Esophagus (tissue), 2 donors: ENCODE measurements around the gene GKAP1. TPM values are rescaled to one million over a fixed set of nuclear protein-coding genes. Genes with fewer than 3 reads are reported as not detected.
"Not testable (repeated sequence)": the region's sequence is repeated elsewhere in the genome, so short reads cannot be mapped to it uniquely, and the experiment has no call there.

Experiments
- H3K27ac ChIP-seq, 2 donors: one replicate each; pipeline ENCODE4 v1.5.1; 2013; ENCODE audit warnings: low read depth in 2 of 2, mild to moderate bottlenecking in 2 of 2, inconsistent platforms in 1 of 2, low read length in 1 of 2, moderate library complexity in 1 of 2
- H3K27me3 ChIP-seq, 2 donors: one replicate each; pipeline ENCODE4 v1.6.1; 2013; ENCODE audit warnings: low read length in 2 of 2, control low read depth in 1 of 2, mild to moderate bottlenecking in 1 of 2; ENCODE audit not compliant: insufficient read depth in 2 of 2, control insufficient read depth in 1 of 2
- H3K36me3 ChIP-seq, 2 donors: one replicate each; pipeline ENCODE4 v1.6.1; 2013; ENCODE audit warnings: low read length in 1 of 2; ENCODE audit not compliant: control insufficient read depth in 2 of 2, insufficient read depth in 2 of 2
- H3K4me1 ChIP-seq, 2 donors: one replicate each; pipeline ENCODE4 v1.6.1; 2013; ENCODE audit warnings: low read length in 1 of 2; ENCODE audit not compliant: control insufficient read depth in 2 of 2, insufficient read depth in 2 of 2
- H3K4me3 ChIP-seq, 2 donors: one replicate each; pipeline ENCODE4 v1.5.1; 2013; ENCODE audit warnings: low read length in 2 of 2, mild to moderate bottlenecking in 2 of 2, low read depth in 1 of 2, moderate library complexity in 1 of 2
- H3K9me3 ChIP-seq, 2 donors: one replicate each; pipeline ENCODE4 v1.6.1; 2013; ENCODE audit warnings: mild to moderate bottlenecking in 2 of 2, low read depth in 1 of 2, low read length in 1 of 2, moderate library complexity in 1 of 2; ENCODE audit not compliant: control insufficient read depth in 2 of 2, insufficient read depth in 1 of 2
- WGBS, 2 donors: extraction: QIAGEN DNeasy Blood & Tissue Kit; methylation state at CpG; one replicate each; pipeline ENCODE4 v1.1.7; 2013; 5-methylcytosine and 5-hydroxymethylcytosine counted together
- polyA plus RNA-seq, 2 donors: library from polyadenylated mRNA; stranded (reverse); fragments of 200-250 nt; gene quantifications; one replicate each; pipeline ENCODE4 v1.2.3, GENCODE V29; 2013
- donor health status: healthy with polysubstance abuse.
- donor health status: Bipolar disorder and iron deficiency.

The GKAP1 gene
- polyA plus RNA-seq, result 1 to 10 TPM; 2.3 to 4.0 TPM

DNA sequence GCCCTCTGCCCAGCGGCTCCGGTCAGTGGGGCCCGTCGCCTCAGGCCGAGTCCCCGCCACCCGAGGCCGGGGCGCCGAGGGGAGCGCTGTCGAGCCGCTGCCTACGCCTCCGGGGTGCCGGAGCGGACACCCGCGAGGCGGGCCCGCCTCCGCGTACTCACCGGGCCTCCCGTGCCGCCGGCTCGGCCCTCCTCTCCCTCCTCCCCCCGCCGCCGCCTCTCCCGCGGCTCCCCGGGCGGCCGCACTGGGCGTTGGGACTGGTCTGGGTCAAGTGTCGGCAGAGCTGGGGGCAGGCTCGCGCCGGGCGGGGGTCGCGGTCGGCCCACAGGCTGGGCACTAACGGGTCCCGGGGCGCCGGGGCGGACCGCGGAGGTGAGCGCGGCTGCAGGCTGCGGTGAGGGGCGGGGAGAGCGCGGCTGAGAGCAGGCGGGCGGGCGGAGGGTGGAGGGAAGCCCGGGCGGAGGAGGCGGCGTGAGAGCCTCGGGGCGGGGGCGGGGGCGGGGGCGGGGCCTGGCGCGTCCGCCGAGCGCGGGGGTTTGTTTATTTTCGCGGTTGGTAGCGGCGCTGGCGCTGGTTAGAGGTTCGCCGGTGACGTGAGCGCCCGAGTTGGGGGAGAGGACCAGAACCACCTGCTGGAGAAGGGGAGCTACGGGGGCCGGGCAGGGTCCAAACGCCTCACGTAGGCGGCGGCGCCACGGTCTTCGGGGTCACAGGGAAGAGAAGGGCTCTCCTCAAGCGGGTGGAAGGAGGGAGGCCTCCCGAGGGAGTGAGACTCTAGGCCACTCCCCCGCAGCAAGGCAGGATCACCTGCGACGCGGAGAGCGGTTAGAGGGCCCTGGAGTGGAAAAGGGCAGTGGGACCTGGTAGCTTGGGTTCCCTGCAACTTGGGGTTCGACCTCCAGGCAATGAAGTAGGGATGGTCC is at the start of gene GKAP1:
Gene GKAP1 (minus strand): TSS at position 414 of the 923 bp plus-strand sequence. CDS start 11,252 bp downstream, outside the sequence.
- not testable (repeated sequence) for H3K4me1 ChIP-seq, H3K27me3 ChIP-seq, H3K36me3 ChIP-seq, H3K9me3 ChIP-seq
- WGBS, 2 donors, result 0 to 1% methylated on average over 56 to 103 of the region's 103 CpGs
- peak within 1 kb of the TSS; percentile 70 to 71 for H3K4me3 ChIP-seq
- peak within 1 kb of the TSS; percentile 70 to 85 for H3K27ac ChIP-seq

DNA sequence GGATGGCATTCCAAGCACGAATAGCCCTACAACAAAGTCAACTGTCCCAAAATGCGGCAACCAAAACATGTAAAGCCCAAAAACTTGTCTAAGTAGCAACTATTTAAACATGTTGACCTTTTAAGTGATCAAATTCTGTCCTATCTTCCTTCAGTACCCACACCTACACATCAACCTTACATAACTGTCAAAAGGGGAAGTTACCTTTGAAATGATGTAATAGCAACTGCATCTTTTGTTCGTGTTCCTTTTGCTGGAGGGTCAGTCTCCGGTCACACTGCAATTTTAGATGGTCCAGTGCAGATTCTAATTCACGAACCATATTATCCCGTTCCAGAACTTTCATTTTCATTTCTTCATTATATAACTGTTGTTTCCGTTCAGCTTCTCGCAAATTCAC is 32.3 kb upstream of the GKAP1 start:
- H3K9me3 ChIP-seq, H3K27me3 ChIP-seq, H3K27ac ChIP-seq, H3K4me1 ChIP-seq, H3K4me3 ChIP-seq, H3K36me3 ChIP-seq: not testable (repeated sequence)
- WGBS, 2 donors, result 94% methylated on average over 8 of the region's 8 CpGs

DNA sequence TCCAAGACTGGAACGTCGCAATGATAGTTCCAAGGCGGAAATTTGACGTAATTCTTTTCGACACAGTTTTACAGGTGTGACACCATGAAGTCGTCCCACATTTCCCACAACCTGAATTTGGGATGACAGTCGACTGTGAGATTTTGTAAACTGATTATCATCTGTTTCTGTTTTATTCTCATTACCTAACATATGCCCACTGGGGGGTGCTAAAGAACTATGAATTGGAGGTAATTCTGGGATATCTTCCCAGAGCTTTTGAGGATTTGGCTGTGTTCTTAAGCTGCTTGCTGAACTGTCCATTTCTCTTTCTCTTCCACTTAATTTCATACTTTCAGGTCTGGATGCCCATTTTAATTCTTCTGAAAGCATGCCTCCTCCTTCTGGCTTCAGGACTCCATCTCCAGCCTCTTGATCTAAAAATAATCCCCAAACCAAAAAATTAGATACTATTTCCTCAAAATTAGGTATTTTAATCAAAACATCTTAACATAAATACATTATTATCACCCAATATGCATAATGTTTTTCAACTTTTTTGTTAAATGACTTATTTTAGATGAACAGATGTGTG is 19.6 kb upstream of the GKAP1 start:
- not testable (repeated sequence) for H3K9me3 ChIP-seq, H3K27ac ChIP-seq, H3K27me3 ChIP-seq, H3K36me3 ChIP-seq, H3K4me3 ChIP-seq, H3K4me1 ChIP-seq
- 69 to 73% methylated on average over 5 to 7 of the region's 7 CpGs for WGBS, 2 donors

DNA sequence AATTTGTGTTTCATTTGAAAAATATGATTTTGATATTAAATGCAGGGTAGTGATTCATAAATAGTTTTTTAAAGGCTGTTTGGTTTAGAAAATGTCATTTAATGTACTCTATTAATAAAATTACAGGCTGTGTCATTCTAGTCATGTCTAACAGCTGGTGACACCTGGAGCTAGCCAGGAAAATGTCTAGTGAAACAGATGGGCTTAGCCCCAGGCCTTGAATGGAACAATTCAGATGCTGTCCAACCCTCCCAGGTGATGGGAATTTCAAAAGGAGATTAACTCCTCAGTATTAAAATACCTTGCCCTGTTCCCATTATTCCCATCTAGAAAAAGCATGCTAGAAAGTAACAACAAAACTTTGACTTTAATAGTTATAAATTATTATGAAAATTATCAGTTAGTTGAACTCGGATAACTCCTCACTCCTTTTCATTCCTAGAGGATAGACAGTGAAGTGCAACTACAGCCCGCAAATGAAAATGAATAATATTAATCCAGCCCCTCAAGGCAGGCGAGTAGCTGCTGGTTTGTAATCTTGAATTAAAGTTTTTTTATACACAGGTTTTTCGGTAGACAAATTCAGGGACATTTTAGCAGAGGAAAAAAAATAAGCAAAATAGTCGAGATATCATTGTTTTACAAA is 13.0 kb upstream of the GKAP1 start:
- not testable (repeated sequence) for H3K4me3 ChIP-seq, H3K36me3 ChIP-seq, H3K4me1 ChIP-seq, H3K9me3 ChIP-seq, H3K27me3 ChIP-seq, H3K27ac ChIP-seq
- 44 to 60% methylated on average over 5 of the region's 5 CpGs for WGBS, 2 donors

DNA sequence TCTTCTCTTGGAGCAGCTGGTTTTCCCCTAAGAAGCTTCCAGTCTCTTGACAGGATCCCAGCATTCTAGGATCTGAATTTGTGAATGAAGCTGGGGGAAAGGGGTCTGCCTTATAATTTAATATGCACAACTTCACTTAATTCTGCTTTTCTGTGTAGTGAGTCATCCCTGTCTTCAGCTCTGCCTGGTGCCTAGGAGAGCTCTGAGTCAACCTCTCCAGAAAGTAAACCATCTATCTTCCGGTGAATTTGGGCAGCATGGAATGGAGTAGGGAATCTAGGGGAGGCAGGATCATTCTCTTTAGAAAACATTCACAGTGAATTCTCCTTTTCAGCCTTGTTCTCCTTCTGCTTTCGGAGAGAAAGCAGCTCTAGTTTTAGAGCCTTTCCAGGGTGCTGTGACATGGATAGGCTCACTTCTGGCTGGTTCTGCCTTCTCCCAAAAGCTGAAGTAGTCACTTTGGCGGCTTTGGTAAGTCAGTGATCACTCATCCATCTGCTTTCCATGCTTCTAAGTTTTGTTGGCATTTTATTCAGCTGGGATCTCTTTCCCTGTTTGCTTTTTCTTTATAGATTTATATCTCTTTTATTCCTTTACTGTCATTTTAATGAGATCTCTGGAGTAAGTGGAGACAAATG is 7.5 kb upstream of the GKAP1 start:
- 84 to 89% methylated on average over 3 of the region's 3 CpGs for WGBS, 2 donors
- H3K27ac ChIP-seq, H3K4me1 ChIP-seq, H3K36me3 ChIP-seq, H3K9me3 ChIP-seq, H3K27me3 ChIP-seq, H3K4me3 ChIP-seq: not testable (repeated sequence)

DNA sequence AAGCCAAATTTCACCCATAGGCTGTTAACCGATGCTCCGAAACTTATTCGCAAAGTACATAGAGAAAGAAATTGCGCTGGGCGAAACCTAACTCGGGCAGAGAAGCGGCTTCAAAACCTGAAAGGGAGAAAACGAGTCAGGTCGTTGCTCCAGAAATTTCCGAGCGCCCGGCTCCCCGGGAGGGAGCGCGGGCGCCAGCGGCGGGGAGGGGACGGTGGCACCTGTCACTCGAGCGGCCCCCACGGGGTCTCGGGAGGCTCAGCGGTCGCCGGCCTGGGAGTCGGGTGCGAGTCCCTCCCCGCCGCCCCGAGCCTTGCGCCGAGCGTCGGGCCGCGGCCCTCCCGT is 586 bp downstream of the GKAP1 start:
- Histone ChIP-seq H3K4me3 (peak overlapping the region; percentile 70 to 71), H3K27ac (peak overlapping the region; percentile 70 to 85)
- not testable (repeated sequence) for H3K36me3 ChIP-seq, H3K9me3 ChIP-seq, H3K27me3 ChIP-seq, H3K4me1 ChIP-seq
- WGBS, 2 donors, result 0 to 1% methylated on average over 18 to 38 of the region's 38 CpGs

DNA sequence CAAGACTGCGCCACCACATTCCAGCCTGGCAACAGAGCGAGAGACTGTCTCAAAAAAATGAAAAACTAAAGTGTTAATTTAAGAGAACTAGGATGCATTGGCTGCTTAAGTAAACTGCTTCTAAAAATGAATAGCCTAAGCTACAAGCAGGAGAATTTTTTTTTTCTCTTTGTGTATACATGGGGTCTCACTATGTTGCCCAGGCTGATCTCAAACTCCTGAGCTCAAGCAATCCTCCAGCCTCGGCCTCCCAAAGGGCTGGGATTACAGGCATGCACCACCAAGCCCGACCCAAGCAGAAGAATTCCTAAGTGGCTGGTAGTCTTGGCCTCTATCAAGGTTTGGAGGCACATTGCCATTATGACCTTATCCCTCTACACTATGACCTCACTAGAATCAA is 2.4 kb downstream of the GKAP1 start:
- WGBS, 2 donors, result 98 to 100% methylated on average over 4 of the region's 4 CpGs
- not testable (repeated sequence) for H3K27me3 ChIP-seq, H3K9me3 ChIP-seq, H3K36me3 ChIP-seq, H3K27ac ChIP-seq, H3K4me1 ChIP-seq, H3K4me3 ChIP-seq

DNA sequence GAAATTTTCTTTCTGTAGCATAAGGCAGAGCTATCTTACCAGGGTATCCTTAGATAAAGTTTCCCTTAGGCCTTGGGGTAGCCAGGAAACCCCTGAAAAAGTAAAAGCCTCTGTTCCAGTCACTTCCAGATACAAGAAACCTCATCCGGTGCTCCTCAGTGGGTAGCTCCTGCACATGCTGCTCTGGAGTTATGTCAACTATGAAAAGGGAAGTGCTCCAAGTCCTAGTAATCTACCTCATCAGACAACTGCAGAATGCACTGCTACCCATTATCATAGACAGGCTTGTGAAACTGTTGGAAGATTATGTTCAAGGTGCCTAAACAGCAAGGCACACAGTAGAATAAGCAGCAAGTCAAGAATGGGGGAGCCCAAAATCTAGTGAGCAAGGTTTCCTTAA is 8.4 kb downstream of the GKAP1 start:
- not testable (repeated sequence) for H3K27me3 ChIP-seq, H3K36me3 ChIP-seq, H3K27ac ChIP-seq, H3K9me3 ChIP-seq, H3K4me3 ChIP-seq, H3K4me1 ChIP-seq
- WGBS, 2 donors, result 67 to 93% methylated on average over 1 of the region's 1 CpG

DNA sequence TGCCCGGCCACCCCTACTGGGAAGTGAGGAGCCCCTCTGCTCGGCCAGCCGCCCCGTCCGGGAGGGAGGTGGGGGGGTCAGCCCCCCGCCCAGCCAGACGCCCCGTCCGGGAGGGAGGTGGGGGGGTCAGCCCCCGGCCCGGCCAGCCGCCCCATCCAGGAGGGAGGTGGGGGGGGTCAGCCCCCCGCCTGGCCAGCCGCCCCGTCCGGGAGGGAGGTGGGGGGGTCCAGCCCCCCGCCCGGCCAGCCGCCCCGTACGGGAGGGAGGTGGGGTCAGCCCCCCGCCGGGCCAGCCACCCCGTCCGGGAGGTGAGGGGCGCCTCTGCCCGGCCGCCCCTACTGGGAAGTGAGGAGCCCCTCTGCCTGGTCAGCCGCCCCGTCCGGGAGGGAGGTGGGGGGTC is 13.1 kb downstream of the GKAP1 start:
- not testable (repeated sequence) for H3K27ac ChIP-seq, H3K4me3 ChIP-seq, H3K36me3 ChIP-seq, H3K4me1 ChIP-seq, H3K27me3 ChIP-seq, H3K9me3 ChIP-seq
- 96 to 98% methylated on average over 7 to 31 of the region's 31 CpGs for WGBS, 2 donors
